GM21576 (cell line): Measurements from ENCODE around the gene SGPP2.
"Not testable (repeated sequence)": the region's sequence is repeated elsewhere in the genome, so short reads cannot be mapped to it uniquely, and the experiment has no call there.

Experiments used
- ATAC-seq: cut with Tn5 transposase; IDR thresholded peaks from one replicate; pipeline ENCODE4 v1.9.1; 2021; ENCODE audit warnings: mild to moderate bottlenecking, moderate library complexity; ENCODE audit not compliant: unreplicated experiment

Gene SGPP2

GRCh38 chr2:222424729-222425671, 657 bp downstream of the SGPP2 start:
- ATAC-seq: peak; percentile 20

- ATAC-seq: peak; percentile 41
Observed at GRCh38 chr2:222427646-222428301, 3.4 kb downstream of the SGPP2 start.

- ATAC-seq: no peak
Observed at GRCh38 chr2:222430071-222430470, 5.7 kb downstream of the SGPP2 start.

- ATAC-seq: no peak
Observed at GRCh38 chr2:222430681-222431080, 6.3 kb downstream of the SGPP2 start.

GRCh38 chr2:222431869-222432268, 7.5 kb downstream of the SGPP2 start:
- no peak for ATAC-seq

- ATAC-seq: peak; percentile 88
Observed at GRCh38 chr2:222433332-222434173, 9.2 kb downstream of the SGPP2 start.

GRCh38 chr2:222434204-222434603, 9.9 kb downstream of the SGPP2 start:
- peak; percentile 40 for ATAC-seq

GRCh38 chr2:222435400-222436039, 11.2 kb downstream of the SGPP2 start:
- ATAC-seq: not testable (repeated sequence)

GRCh38 chr2:222436040-222436413, 11.7 kb downstream of the SGPP2 start:
- ATAC-seq: no peak

GRCh38 chr2:222439692-222440091, 15.3 kb downstream of the SGPP2 start:
- no peak for ATAC-seq

- no peak for ATAC-seq
Observed at GRCh38 chr2:222440673-222441422, 16.5 kb downstream of the SGPP2 start.

GRCh38 chr2:222442665-222443064, 18.3 kb downstream of the SGPP2 start:
- no peak for ATAC-seq

GRCh38 chr2:222445227-222445626, 20.9 kb downstream of the SGPP2 start:
- ATAC-seq: no peak

- ATAC-seq: no peak
Observed at GRCh38 chr2:222447131-222447530, 22.8 kb downstream of the SGPP2 start.

GRCh38 chr2:222448748-222449181, 24.4 kb downstream of the SGPP2 start:
- ATAC-seq: no peak

- ATAC-seq: no peak
Observed at GRCh38 chr2:222450021-222450420, 25.7 kb downstream of the SGPP2 start.

- ATAC-seq: peak; percentile 99
Observed at GRCh38 chr2:222451224-222451674, 26.9 kb downstream of the SGPP2 start.

- no peak for ATAC-seq
Observed at GRCh38 chr2:222452422-222452950, 28.1 kb downstream of the SGPP2 start.

- ATAC-seq: no peak
Observed at GRCh38 chr2:222456479-222457077, 32.2 kb downstream of the SGPP2 start.
